ENCODE measurements around the gene ATP5MC3. TPM values are rescaled to one million over a fixed set of nuclear protein-coding genes. Genes with fewer than 3 reads are reported as not detected.
A peak's percentile ranks its signal among the peaks of the same experiment; 100 is the strongest.

The ATP5MC3 gene
- total RNA-seq, 6 experiments from 2014 or later = 149 to 204 (median 185) TPM

DNA sequence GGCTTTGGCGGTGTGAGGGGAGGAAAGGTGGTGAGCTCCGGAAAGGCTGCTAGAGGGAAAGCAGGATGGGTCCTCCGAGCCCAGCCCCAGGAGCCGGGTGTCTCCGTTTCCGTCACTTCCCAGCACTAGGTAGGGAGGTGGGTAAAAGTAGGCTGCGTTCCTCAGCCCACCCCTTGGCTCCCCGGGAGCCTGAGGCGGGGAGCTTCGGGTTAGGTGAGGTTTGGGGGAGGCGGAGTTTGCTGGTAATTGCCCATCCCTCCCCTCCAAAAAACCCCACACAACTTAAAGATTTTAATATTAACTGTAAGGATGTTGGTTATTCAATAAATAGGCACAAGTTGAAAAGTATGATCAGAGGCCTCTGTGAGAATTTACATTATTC lies 13.0 kb downstream of the ATP5MC3 start:
- Histone ChIP-seq H3K4me3 (peak overlapping the region; percentile 78 to 94 (median 92)), H3K4me1 (peaks cover 0 to 19% (median 0%) of the 10 kb centered on the region in 4 donors), H3K9me3 (no peaks in the 10 kb centered on the region), H3K27ac (peak overlapping the region; percentile 59 to 78 (median 68)), H3K36me3 (no peaks in the 10 kb centered on the region), H3K27me3 (no peaks in the 10 kb centered on the region)
- TF ChIP-seq, protein P1, sequence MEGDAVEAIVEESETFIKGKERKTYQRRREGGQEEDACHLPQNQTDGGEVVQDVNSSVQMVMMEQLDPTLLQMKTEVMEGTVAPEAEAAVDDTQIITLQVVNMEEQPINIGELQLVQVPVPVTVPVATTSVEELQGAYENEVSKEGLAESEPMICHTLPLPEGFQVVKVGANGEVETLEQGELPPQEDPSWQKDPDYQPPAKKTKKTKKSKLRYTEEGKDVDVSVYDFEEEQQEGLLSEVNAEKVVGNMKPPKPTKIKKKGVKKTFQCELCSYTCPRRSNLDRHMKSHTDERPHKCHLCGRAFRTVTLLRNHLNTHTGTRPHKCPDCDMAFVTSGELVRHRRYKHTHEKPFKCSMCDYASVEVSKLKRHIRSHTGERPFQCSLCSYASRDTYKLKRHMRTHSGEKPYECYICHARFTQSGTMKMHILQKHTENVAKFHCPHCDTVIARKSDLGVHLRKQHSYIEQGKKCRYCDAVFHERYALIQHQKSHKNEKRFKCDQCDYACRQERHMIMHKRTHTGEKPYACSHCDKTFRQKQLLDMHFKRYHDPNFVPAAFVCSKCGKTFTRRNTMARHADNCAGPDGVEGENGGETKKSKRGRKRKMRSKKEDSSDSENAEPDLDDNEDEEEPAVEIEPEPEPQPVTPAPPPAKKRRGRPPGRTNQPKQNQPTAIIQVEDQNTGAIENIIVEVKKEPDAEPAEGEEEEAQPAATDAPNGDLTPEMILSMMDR (IDR thresholded peaks at IDR 0.05) = no peak
- peak; percentile 51 for TF ChIP-seq POLR2A (IDR thresholded peaks at IDR 0.05)
- peak in 2 of 4 donors; percentile 27 to 33 for ATAC-seq
- 0% methylated on average over 5 of the region's 11 CpGs for WGBS (ENCODE audit: insufficient coverage, low coverage, low lambda C conversion rate, missing lambda C conversion rate)
- DNase-seq = no peak
- intact Hi-C loops (cut with DNase I) = no loop called here

DNA sequence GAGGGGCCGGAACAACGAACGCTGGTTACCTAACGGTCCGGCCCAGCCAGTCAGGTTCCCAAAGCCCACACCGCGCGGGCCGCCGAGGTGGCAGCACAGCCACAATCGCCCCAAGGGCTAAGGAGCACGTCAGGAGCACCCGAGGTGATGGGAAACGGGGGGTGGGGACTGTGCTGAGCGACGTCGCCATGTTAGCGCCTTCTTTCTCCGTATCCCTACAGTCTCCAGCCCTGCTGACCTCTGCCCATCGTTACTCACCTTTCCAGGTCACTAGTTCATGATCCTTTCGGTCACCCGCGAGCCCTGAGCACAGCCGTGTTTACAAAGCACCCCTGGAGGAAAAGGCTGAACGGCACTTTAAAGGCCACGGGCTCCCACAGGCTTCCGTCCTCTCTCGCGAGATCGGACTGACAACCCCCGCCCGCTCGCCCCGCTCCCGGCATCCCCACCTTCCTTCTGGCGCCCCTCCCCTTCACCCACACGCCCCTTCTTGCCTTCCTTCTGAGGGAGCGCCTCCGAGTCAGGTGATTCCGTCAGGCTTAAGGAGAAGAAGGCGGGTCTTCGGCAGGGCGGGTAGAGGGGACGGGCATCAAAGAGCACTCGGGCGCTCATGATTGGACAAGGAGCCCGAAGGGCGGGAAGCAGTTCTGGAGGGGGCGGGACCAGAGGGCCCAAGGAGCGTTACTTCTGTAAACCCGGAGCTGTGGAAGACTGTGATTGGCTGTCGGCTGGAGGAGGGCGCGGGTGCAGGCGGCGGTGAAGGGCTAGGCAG lies 13.5 kb downstream of the ATP5MC3 start, which contains the start of gene ATF2:
ATF2 (minus strand) TSS at position 412 of the 772 bp plus-strand sequence. CDS start 31,760 bp downstream, outside the sequence.
- Histone ChIP-seq H3K4me1 (peaks cover 0 to 19% (median 0%) of the 10 kb centered on the region in 4 donors), H3K9me3 (no peaks in the 10 kb centered on the region), H3K27me3 (no peaks in the 10 kb centered on the region), H3K27ac (peak within 1 kb of the TSS; percentile 90 to 97 (median 92)), H3K36me3 (no peaks in the 10 kb centered on the region), H3K4me3 (peak within 1 kb of the TSS; percentile 78 to 94 (median 92))
- intact Hi-C loops (cut with DNase I) = no loop called here
- ATAC-seq = peak; percentile 93 to 97 (median 94)
- under 1% methylated on average over 35 of the region's 56 CpGs for WGBS (ENCODE audit: insufficient coverage, low coverage, low lambda C conversion rate, missing lambda C conversion rate)
- peak; percentile 98 to 99 (median 99) for DNase-seq
- TF ChIP-seq, protein P1 (IDR thresholded peaks at IDR 0.05) = no peak
- peak; percentile 58 for TF ChIP-seq POLR2A (IDR thresholded peaks at IDR 0.05)

DNA sequence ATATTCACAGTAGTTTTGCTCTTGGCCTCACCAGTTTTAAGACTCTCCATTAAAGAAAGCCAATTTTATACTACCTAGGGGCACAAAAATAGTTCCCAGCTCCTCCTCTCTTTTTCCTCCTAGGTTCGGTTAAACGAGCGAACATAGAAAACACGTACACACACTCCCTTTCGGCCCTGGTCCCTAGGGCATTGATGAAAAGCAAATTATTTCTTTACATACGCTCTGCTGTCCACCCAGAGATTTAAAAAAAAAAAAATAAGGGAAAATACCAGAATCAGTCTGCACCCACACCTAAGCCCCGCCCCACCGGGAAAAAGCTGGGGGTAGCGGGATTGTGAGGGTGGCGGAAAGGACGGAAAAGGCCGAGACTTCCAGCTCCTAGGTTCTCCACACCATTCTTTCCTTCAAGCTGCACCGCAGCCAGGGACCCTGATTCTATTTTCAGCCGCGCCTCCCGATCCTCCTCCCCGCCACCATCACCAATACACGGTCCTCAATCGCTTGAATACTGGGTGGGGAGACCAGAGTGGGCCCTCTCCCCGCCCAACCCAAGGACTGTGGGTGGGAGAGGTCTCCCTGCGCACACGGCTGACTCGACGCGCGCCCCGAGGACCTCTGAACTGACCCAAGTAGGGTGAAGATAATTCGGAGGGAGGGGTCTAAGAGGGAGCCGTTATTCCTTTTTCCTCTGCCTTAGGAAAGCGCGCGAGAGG lies 14.3 kb downstream of the ATP5MC3 start:
- ATAC-seq = peak; percentile 4 to 17 (median 13)
- intact Hi-C loops (cut with DNase I) = no loop called here
- WGBS (ENCODE audit: insufficient coverage, low coverage, low lambda C conversion rate, missing lambda C conversion rate) = under 1% methylated on average over 20 of the region's 32 CpGs

DNA sequence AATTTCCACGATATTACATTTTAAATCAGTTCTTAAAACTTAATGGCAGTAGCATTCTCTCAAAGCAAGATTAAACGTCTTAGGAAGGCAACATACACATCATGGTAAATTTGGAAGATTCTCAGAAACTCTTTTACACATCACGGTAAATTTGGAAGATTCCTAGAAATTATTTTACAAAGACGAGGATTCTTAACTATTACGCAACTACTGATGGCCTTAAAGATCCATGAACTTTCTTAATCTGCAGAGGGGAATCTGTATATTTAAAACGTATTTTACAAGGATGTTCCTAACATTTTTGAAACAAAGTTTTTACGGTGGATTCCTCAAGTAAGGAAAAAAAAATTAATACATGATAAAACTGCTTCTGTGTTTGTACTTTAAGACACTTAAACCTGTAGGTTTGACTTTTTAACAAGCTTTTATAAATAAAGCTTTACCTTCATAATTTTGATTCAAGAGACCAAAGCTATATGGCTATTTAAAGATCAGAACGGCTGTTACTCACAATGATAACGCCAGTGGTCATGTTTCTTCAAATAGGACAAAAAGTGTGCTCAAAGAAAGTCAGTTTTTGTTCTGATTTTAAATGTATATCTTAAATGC lies 15.2 kb downstream of the ATP5MC3 start:
- peaks cover 0 to 19% (median 0%) of the 10 kb centered on the region in 4 donors for H3K4me1 ChIP-seq
- no peak for DNase-seq
- H3K9me3 ChIP-seq = no peaks in the 10 kb centered on the region
- no peaks in the 10 kb centered on the region for H3K36me3 ChIP-seq
- no peak for ATAC-seq
- peak overlapping the region in 2 of 3 donors; percentile 78 to 92 for H3K4me3 ChIP-seq
- intact Hi-C loops (cut with DNase I) = no loop called here
- no peaks in the 10 kb centered on the region for H3K27me3 ChIP-seq
- 48% methylated on average over 9 of the region's 9 CpGs for WGBS (ENCODE audit: insufficient coverage, low coverage, low lambda C conversion rate, missing lambda C conversion rate)
- TF ChIP-seq, protein P1 (IDR thresholded peaks at IDR 0.05) = no peak
- TF ChIP-seq POLR2A (IDR thresholded peaks at IDR 0.05) = no peak
- no peak overlapping the region for H3K27ac ChIP-seq

More for the DNA sequence above, 14.3 kb downstream of the ATP5MC3 start:
- peak; percentile 53 to 63 (median 57) for DNase-seq
- H3K4me3 ChIP-seq = peak overlapping the region; percentile 78 to 94 (median 92)
- H3K27me3 ChIP-seq = no peaks in the 10 kb centered on the region
- H3K9me3 ChIP-seq = no peaks in the 10 kb centered on the region
- TF ChIP-seq POLR2A (IDR thresholded peaks at IDR 0.05) = no peak
- TF ChIP-seq, protein P1 (IDR thresholded peaks at IDR 0.05) = no peak
- peaks cover 0 to 19% (median 0%) of the 10 kb centered on the region in 4 donors for H3K4me1 ChIP-seq
- no peaks in the 10 kb centered on the region for H3K36me3 ChIP-seq
- H3K27ac ChIP-seq = peak overlapping the region; percentile 90 to 97 (median 92)

Data from right lobe of liver (tissue), 6 donors.